PFSK-1 (cell line): ENCODE measurements around the gene PPP2R5C.

ENCODE experiments used
- FOXP2 ChIP-seq: optimal IDR thresholded peaks from 2 replicates; pipeline ENCODE3; 2011; ENCODE audit warnings: borderline replicate concordance, control low read depth, inconsistent platforms; ENCODE audit not compliant: insufficient read depth; ENCODE audit errors: extremely low read length, extremely low read depth
- REST ChIP-seq, 2 experiments: IDR thresholded peaks; 2 replicates each; pipeline versions ENCODE4 v1.6.1 to v1.8.0; 2011 to 2012; ENCODE audit warnings: low read depth in 2 of 2, low read length in 2 of 2, control low read depth in 1 of 2, inconsistent platforms in 1 of 2, mild to moderate bottlenecking in 1 of 2, moderate library complexity in 1 of 2; ENCODE audit not compliant: insufficient read depth in 1 of 2

- no peak for TF ChIP-seq FOXP2
- TF ChIP-seq REST (IDR thresholded peaks at IDR 0.05; ENCODE audit: insufficient read depth in 1 of 2, low read depth in 2 of 2, low read length in 2 of 2), result no peak
Measured at GRCh38 chr14:101905614-101906013, 144.1 kb downstream of the PPP2R5C start.
